T-helper 2 cell (primary cell): ENCODE results near the gene FREY1.
A peak's percentile ranks its signal among the peaks of the same experiment; 100 is the strongest.

Source experiments
- DNase-seq, 5 experiments: peaks; one replicate each; pipeline versions ENCODE4 v3.0.0 to v3.0.0-alpha.2; 2012 to 2022

Gene FREY1

GRCh38 chr11:45928535-45929215 is 21.6 kb upstream of the FREY1 start:
- no peak for DNase-seq

- no peak for DNase-seq
Observed at GRCh38 chr11:45927684-45928413, 20.8 kb upstream of the FREY1 start.

DNA sequence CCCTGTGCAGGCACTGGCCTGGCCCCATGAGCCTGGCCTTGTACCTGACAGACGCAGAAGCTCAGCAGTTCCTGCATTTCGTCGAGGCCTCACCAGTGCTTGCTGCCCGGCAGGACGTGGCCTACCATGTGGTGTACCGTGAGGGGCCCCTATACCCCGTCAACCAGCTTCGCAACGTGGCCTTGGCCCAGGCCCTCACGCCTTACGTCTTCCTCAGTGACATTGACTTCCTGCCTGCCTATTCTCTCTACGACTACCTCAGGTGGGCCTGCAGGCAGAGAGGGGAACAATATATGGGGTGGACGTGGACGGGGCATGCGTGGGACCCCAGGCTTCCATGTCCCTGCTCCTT is 20.2 kb upstream of the FREY1 start:
- DNase-seq: peak in 1 of 5 experiments; percentile 47

DNA sequence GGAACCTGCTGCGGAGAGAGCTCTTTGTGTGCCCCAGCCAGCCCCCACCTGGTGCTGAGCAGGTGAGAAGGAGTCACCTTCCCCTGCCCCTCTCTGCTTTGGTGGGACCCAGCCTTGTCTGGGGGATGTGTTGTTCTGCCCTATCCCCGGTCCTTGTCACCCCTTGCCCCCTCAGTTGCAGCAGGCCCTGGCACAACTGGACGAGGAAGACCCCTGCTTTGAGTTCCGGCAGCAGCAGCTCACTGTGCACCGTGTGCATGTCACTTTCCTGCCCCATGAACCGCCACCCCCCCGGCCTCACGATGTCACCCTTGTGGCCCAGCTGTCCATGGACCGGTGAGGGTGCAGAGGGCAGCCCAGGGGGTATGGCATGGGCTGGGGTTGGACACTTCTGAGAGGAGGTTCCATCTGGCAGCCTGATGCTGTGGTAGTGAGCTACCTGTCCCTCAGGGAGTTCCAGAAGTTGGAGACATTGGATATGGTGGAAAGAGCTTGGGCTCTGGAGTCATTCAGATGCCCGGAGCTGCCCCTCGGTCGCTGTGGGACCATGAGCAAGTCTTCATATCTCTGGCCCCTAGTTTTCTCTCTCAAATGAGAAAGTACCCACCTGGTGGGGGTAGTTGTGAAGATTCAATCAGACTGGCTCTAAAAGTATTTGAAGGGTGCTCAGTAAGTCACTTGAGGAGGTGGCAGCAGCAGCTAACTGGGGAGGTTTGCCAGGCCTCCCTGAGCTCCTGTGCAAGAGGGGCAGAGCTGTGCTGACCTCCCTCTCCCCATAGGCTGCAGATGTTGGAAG is 19.7 kb upstream of the FREY1 start:
- DNase-seq: no peak

DNA sequence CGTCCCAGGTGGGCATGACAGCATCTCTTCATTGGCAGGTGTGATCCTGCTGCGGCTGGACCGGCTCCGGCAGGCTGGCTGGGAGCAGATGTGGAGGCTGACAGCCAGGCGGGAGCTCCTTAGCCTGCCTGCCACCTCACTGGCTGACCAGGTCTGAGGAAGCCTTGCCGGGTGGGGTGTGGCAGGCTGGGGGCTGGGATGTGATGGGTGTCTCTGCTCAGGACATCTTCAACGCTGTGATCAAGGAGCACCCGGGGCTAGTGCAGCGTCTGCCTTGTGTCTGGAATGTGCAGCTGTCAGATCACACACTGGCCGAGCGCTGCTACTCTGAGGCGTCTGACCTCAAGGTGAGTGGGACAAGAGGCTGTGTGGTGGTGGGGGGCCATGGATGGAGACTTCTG is 18.9 kb upstream of the FREY1 start:
- no peak for DNase-seq

DNA sequence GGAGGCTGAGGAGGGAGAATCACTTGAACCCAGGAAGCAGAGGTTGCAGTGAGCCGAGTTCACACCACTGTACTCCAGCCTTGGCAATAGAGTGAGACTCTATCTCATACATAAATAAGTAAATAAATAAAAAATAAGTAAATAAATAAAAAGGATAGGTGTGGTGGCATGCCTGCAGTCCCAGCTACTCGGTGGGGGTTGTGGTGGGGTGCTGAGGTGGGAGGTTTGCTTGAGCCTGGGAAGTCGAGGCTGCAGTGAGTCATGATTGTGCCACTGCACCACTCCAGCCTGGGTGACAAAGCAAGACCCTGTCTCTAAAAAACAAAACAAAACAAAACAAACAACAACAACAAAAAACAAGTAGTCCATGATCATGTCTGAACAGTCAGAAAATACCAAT is 18.5 kb upstream of the FREY1 start:
- DNase-seq: no peak

DNA sequence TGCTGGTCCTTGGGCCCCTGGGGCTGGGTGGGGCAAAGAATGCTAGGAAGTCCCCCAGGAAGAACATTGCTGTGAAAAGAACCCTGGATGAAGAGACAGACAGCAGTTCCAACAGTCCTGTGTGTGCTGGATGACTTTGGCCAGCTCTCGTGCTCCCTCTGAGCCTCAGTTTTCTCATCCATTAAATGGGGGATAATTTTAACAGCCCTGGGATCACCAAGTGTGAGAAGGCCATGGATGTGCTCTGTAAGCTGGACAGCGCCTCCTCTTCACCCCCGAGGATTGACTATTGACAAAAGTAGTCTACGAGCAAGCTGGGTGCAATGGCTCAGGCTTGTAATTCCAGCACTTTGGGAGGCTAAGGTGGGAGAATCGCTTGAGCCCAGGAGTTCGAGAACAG is 17.9 kb upstream of the FREY1 start:
- DNase-seq: no peak

GRCh38 chr11:45924036-45924915 is 17.2 kb upstream of the FREY1 start:
- DNase-seq: no peak

DNA sequence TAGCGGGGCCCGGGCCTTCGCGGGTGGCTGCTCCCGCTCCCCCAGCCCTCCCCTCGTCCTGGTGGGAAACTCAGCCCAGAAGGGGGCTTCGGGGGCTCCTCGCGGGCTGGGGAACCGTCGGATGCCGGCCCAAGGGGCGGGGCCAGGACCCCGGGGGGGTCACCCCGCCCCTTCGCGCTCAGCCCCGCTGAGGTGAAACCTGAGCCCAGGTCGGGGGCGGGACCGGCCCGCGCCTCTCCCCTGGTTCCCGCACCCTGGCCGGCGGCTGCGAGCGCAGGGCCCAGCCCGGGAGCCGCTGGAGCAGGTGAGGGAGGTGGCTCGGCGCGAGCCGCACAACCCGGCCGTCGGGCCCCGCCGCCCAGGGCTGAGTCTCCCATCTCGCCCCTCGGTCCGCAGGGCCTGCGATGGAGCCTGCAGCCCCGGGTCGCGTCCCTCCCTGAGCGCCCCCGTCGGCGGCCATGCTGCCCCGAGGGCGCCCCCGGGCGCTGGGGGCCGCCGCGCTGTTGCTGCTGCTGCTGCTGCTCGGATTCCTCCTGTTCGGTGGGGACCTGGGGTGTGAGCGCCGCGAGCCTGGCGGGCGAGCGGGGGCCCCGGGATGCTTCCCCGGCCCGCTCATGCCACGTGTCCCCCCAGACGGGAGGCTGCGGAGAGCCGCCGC is 15.5 kb upstream of the FREY1 start, which contains the start of gene LARGE2:
TSS of gene LARGE2 (plus strand) at position 232 of the 658 bp plus-strand sequence. CDS start at position 459, 227 bp downstream.
- peak in 1 of 5 experiments; percentile 35 for DNase-seq

DNA sequence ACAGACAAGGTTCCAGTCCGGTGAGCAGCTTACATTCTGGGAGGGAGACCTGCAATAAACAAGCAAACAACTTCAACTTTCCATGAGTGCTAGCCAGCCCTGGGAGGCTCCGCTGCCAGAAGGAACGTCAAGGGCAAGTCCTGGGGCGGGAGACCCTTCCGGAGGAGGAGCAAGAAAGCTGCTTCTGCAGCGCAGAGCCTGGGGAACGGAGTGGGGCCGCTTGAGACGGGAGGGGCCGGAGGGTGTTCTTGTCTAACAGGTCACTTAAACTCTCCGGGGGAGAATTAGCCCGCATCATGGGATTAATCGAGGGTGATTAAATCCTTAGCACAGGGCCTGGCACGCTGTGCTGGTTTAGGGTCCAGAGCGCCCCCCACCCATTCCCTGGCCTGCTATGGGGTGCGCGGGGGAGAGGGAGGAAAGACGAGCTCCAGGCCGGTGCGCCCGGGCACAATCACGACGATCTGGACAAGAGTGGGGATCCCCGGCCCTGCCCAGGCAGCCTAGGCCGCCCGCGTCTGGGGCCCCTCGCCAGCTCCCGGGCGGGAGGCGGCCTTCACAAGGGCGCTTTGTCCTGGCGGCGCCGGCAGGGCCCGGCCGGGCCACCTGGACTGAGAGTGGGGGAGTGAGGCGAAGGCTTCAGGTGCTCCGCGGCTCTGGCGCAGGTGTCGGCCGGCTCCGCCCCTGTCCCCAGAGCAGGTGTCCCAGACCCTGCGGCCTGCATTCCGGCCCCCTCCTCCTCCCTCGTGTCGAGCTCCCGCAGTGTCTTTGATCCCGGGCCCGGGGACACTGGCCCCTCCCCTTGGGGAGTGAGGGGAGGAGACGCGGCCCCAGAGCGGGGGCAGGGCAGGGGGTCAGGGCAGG is 14.7 kb upstream of the FREY1 start:
- DNase-seq: no peak

DNA sequence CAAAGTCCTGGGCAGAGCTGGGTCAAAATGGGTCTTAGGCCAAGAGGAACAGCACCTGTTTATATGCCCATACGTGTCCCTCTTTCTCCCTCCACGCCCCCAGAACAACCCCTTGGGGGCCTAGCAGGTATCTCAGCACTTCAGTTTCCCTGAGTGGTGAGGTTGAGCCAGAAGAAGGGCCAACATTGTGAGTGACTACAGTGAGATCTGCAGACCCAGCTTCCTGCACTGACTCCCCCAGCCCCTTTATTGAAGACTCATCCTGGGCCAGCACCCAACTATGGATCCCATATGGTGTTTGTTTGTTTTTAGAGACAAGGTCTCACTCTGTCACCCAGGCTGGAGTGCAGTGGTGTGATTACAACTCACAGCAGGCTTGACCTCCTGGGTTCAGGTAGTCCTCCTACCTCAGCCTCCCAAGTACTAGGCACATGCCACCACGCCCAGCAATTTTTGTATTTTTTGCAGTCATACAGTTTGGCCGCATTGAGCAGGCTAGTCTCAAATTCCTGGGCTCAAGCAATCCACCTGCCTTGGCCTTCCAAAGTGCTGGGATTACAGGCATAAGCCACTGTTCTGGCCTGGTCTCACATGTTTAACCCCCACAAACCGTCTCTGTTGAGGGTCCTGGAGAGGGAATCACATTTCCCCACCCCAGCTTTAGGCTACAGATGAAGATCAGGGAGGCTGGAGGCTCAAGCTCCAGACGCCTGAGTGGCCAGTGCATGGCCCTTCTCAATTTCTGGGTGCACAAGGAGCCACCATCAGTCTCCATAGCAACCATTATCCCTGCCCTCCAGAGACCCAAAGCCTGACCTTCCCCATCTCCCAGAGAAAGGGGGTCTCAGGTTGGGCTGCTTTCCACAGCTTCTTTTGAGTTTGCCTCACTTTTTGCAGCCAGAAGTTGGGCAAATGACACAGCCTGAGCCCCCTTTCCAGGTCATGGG is 13.7 kb upstream of the FREY1 start:
- no peak for DNase-seq

DNA sequence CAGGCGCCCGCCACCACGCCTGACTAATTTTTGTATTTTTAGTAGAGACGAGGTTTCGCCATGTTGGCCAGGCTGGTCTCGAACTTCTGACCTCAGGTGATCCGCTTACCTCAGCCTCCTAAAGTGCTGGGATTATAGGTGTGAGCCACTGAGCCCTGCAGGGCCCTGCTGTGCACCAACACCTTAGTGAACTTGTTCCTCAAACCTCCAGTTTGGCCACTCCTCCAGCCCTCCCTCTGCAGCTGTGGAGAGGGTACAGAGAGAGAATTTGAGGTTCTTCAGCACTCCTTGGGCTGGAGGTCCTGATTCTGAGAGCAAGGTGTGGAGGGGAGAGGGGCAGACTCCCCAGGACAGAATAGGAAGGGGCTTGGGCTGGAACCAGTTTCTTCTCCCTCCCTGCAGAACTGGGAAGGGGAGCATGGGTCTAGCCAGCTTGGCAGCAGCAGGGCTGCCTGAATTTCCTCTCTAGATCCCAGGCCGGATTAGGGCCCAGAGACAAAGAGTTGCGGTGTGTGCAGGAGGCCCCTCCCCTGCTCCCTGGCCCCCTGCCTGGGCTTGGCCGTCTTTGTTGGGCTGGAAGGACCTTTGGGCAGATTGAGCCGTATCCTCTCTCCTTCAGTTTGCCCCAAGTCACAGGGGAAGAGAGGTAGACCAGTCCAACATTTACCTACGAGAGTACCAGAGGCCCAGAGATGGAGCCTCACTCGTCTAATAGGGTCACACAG is 12.9 kb upstream of the FREY1 start:
- no peak for DNase-seq

GRCh38 chr11:45918962-45919675 is 12.0 kb upstream of the FREY1 start:
- no peak for DNase-seq

DNA sequence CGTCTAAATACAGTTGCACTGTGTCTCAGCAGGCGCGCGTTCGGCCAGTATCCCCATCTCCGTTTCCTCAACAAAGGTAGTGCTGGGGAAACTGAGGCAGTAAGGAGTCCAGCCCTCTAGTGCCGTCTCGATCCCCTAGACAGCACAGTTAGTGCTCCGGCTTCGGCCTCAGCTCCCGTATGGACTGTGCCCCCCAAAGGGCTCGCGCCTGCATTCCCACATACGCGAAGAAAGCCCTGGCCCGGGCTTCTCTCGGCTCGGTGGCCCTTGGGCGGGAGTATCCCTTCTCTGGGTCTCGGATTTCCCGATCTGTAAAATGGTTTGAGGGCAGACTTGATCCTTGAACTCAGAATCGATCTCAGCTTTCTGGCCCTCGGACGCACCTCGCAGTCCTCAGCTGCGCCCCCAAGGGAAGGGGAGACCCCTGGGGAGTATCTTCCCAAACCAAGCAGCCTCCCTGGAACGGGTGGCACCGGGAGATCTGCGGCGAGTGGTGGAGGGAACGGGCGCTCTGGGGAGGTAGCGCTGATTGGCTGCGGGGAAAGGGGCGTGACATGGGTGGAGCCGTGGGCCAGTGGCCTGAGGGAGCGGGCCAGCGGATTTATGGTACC is 11.4 kb upstream of the FREY1 start:
- DNase-seq: peak in 4 of 5 experiments; percentile 36 to 64 (median 50)

- DNase-seq: peak; percentile 85 to 99 (median 96)
Observed at GRCh38 chr11:45917623-45918330, 10.7 kb upstream of the FREY1 start, which contains the start of gene PEX16. Gene PEX16 (minus strand): TSS chr11:45917877. CDS start chr11:45917811, 66 bp downstream.

DNA sequence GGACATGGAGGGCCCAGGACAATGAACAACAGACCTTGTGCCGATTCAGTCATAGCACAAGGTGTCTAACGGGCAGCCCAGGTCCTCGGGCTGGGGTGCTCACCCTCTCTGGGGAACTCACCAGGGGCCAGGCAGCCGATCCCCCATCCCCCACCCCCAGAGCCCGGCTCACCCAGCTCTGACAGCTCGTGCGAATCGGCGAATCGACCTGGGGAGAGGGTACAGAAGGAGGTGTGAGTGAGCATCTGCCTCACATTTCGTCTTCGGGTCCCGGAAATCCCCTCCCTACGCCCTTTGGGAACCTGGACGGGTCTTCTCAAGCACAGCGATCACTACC is 10.2 kb upstream of the FREY1 start:
- peak in 2 of 5 experiments; percentile 14 to 49 for DNase-seq

GRCh38 chr11:45915446-45915845 is 8.4 kb upstream of the FREY1 start:
- no peak for DNase-seq
